DND-41 (cell line): ENCODE measurements around the gene SHANK1.
A peak's percentile ranks its signal among the peaks of the same experiment; 100 is the strongest.

Source experiments
- ATAC-seq: fragments of 200-7000 bp; cut with Tn5 transposase; 3 replicates; pipeline ENCODE4 v1.9.1; 2021; ENCODE audit warnings: low read depth; ENCODE audit not compliant: insufficient read depth
- DNase-seq: peaks from one replicate; pipeline ENCODE4 v3.0.0-alpha.2; 2020
- H2AFZ ChIP-seq: 2 replicates; pipeline ENCODE4 v1.6.0; 2012; ENCODE audit warnings: low read depth, low read length
- H3K27ac ChIP-seq: 2 replicates; pipeline ENCODE4 v1.5.1; 2012; ENCODE audit warnings: low read length, inconsistent platforms
- H3K27me3 ChIP-seq: fragments of 200-600 bp; sonication (generic); 2 replicates; pipeline ENCODE4 v1.6.0; 2012; ENCODE audit warnings: low read length, mild to moderate bottlenecking, inconsistent platforms; ENCODE audit not compliant: insufficient read depth, poor library complexity
- H3K36me3 ChIP-seq: 2 replicates; pipeline ENCODE4 v1.5.1; 2012; ENCODE audit warnings: low read length, inconsistent platforms; ENCODE audit not compliant: insufficient read depth
- H3K4me1 ChIP-seq: 2 replicates; pipeline ENCODE4 v1.5.1; 2012; ENCODE audit warnings: mild to moderate bottlenecking, low read length; ENCODE audit not compliant: insufficient read depth
- H3K4me2 ChIP-seq: 2 replicates; pipeline ENCODE4 v1.6.0; 2012; ENCODE audit warnings: mild to moderate bottlenecking, moderate library complexity, low read length, inconsistent platforms; ENCODE audit not compliant: insufficient read depth
- H3K4me3 ChIP-seq, 2 experiments: fragments of 200-600 bp in 1 of 2; shearing (Covaris generic) in 1 of 2; 2 replicates each; pipeline ENCODE4 v1.5.1; 2012 to 2016; ENCODE audit warnings: inconsistent platforms in 2 of 2, low read length in 2 of 2, mild to moderate bottlenecking in 2 of 2, low read depth in 1 of 2, moderate library complexity in 1 of 2
- H3K79me2 ChIP-seq: 2 replicates; pipeline ENCODE4 v1.6.0; 2012; ENCODE audit warnings: low read length, inconsistent platforms; ENCODE audit not compliant: insufficient read depth
- H3K9ac ChIP-seq: 2 replicates; pipeline ENCODE4 v1.6.0; 2012; ENCODE audit warnings: low read depth, mild to moderate bottlenecking, inconsistent platforms, low read length, moderate library complexity
- H3K9me3 ChIP-seq: 2 replicates; pipeline ENCODE4 v1.5.1; 2012; ENCODE audit warnings: low read length, moderate library complexity, mild to moderate bottlenecking, inconsistent platforms; ENCODE audit not compliant: insufficient read depth, severe bottlenecking
- H4K20me1 ChIP-seq: 2 replicates; pipeline ENCODE4 v1.6.0; 2012; ENCODE audit warnings: low read length; ENCODE audit not compliant: insufficient read depth
- EZH2 ChIP-seq: IDR thresholded peaks from 3 replicates; pipeline ENCODE4 v1.6.1; 2012; ENCODE audit warnings: borderline replicate concordance, low read depth, mild to moderate bottlenecking, moderate library complexity, low read length, inconsistent platforms; ENCODE audit not compliant: severe bottlenecking
- TF ChIP-seq, protein P1 (sequence below): IDR thresholded peaks from 2 replicates; pipeline ENCODE4 v1.5.1; 2012; ENCODE audit warnings: borderline replicate concordance, low read length, moderate library complexity, mild to moderate bottlenecking; ENCODE audit not compliant: poor library complexity, severe bottlenecking; ENCODE audit errors: extremely low read depth

Gene SHANK1

DNA sequence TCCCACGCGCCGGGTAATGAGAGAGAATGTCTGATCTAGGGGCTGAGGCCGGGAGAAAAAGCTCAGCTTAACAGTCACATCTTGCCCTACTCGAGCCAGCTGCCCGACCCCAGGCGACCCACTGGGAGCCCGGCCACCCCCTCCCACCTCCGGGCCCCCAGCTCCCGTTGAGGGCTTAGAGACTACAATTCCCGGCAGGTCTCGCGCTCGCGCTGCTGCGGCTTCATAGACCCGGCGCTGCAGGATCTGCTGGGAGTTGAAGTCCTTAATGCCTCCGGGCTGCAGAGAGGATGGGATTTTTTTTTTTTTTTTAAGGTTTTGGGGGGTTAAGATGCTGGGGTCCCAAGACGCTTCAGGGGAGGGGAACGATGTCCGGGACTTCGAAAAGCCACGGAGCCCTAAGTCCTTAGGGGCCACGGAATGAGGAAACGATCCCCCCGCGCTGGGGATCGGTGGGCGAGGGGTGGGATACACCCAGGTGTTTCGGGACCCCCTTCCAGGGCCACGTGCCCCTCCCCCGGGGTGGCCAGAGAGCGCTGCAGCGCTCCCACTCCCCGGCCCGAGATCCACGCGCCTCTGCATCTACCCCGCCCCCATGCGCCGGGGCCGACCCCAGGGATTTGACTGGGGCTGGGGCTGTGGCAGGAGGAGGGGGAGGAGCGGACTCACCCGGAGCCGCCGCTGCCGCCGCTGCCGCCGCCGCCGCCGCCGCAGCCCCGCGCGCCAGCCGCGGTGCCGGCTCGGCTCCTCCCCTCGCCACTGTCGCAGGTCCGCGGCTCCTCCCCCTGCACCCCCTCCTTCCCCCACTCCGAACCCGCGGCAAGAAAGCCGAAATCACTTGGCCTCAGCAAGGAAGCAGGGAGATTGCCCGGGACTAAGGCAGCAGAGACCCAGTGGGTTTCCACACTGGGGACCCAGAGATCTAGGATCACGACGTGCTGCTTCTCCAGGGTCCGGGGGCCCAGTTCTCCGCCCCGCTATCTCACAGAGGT, 80.2 kb downstream of the SHANK1 start, which contains the start of gene SYT3:
SYT3 (minus strand) TSS at position 761 of the 992 bp plus-strand sequence. CDS start 2,470 bp downstream, outside the sequence.
- no peak for ATAC-seq
- no peak within 1 kb of the TSS for H3K9ac ChIP-seq
- DNase-seq = peak; percentile 12
- H3K27me3 ChIP-seq = peaks cover 4% of the 10 kb centered on the region
- no peaks in the 10 kb centered on the region for H4K20me1 ChIP-seq
- TF ChIP-seq EZH2 = no peak
- TF ChIP-seq, protein P1, sequence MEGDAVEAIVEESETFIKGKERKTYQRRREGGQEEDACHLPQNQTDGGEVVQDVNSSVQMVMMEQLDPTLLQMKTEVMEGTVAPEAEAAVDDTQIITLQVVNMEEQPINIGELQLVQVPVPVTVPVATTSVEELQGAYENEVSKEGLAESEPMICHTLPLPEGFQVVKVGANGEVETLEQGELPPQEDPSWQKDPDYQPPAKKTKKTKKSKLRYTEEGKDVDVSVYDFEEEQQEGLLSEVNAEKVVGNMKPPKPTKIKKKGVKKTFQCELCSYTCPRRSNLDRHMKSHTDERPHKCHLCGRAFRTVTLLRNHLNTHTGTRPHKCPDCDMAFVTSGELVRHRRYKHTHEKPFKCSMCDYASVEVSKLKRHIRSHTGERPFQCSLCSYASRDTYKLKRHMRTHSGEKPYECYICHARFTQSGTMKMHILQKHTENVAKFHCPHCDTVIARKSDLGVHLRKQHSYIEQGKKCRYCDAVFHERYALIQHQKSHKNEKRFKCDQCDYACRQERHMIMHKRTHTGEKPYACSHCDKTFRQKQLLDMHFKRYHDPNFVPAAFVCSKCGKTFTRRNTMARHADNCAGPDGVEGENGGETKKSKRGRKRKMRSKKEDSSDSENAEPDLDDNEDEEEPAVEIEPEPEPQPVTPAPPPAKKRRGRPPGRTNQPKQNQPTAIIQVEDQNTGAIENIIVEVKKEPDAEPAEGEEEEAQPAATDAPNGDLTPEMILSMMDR = no peak
- no peaks in the 10 kb centered on the region for H3K79me2 ChIP-seq
- H3K27ac ChIP-seq = no peak within 1 kb of the TSS
- no peaks in the 10 kb centered on the region for H3K4me1 ChIP-seq
- no peak within 1 kb of the TSS for H3K4me3 ChIP-seq
- no peak within 1 kb of the TSS for H3K4me2 ChIP-seq
- peaks cover 4% of the 10 kb centered on the region for H3K9me3 ChIP-seq
- no peaks in the 10 kb centered on the region for H3K36me3 ChIP-seq
- H2AFZ ChIP-seq = no peak within 1 kb of the TSS

DNA sequence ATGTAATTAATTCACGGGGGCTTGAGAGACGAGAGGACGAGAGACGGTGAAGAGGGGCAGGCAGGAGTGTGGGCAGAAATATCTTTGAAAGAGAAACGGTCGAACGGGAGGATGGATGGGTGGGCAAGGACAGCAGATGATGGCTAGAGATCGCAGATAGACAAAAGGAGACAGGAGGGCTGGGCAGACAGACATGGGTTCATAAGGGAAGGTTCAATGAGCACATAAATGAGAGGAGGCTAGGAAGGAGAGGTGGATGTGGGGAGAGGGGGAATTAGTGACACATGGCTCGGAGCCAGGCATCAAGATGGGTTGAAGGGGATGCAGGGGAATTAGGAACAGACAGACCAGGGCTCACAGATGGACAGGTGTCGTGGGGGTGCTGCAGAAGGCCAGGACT, 81.0 kb downstream of the SHANK1 start:
- ATAC-seq (no peak), DNase-seq (no peak)
- TF ChIP-seq, protein P1 = no peak
- no peak for TF ChIP-seq EZH2
- Histone ChIP-seq H3K27me3 (peaks cover 4% of the 10 kb centered on the region), H3K9ac (no peak overlapping the region), H3K4me1 (no peaks in the 10 kb centered on the region), H3K27ac (no peak overlapping the region), H3K36me3 (no peaks in the 10 kb centered on the region), H3K9me3 (peaks cover 11% of the 10 kb centered on the region), H4K20me1 (no peaks in the 10 kb centered on the region), H3K4me2 (no peak overlapping the region), H2AFZ (no peak overlapping the region), H3K79me2 (no peaks in the 10 kb centered on the region), H3K4me3 (no peak overlapping the region)

DNA sequence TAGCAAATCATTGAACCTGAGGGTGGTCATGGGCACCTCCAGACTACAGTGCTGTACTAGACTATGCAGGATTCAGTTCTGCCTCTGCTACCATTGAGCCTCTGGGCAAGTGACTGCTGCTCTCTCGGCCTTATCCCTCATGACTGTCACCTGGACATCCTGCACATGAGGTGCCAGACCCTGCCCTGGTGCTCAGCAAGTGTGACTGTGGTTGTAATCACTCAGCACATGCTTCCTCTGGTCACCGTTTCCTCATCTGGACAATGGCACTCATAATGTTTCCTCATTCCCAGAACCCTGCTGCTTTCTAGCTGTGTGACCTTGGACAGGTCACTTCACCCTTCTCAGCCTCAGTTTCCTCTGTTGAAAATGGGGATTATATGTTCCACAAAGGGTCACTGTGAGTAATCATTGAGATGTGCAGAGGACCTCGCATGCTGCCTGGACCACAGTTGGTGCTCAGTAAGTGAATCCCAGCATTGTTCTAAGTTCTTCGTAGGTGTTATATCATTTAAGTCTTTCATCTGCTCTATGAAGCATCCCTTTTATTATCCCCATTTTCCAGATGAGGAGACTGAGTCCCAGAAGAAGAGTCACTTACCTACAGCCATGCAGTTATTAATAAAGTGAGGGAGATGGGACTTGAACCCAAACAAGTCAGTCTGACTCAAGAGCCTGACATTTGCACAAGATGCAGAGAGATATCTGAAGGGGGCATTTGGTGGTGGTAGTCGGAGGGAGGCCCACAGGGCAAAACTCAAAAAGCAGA, 83.1 kb downstream of the SHANK1 start:
- TF ChIP-seq, protein P1 = no peak
- no peak for TF ChIP-seq EZH2
- Histone ChIP-seq H3K4me3 (no peak overlapping the region), H3K9ac (no peak overlapping the region), H4K20me1 (no peaks in the 10 kb centered on the region), H3K4me2 (no peak overlapping the region), H2AFZ (no peak overlapping the region), H3K4me1 (no peaks in the 10 kb centered on the region), H3K79me2 (no peaks in the 10 kb centered on the region), H3K9me3 (peaks cover 14% of the 10 kb centered on the region), H3K36me3 (no peaks in the 10 kb centered on the region), H3K27me3 (peaks cover 4% of the 10 kb centered on the region), H3K27ac (no peak overlapping the region)
- DNase-seq = no peak
- no peak for ATAC-seq
